Mucosa of rectum (tissue), 2 donors: Measurements from ENCODE around the gene EFCAB11.

ENCODE experiments used
- H3K27ac ChIP-seq, 2 donors: one replicate each; pipeline ENCODE4 v1.7.0; 2013; ENCODE audit warnings: inconsistent platforms in 2 of 2, low read depth in 2 of 2, low read length in 2 of 2
- H3K27me3 ChIP-seq, 2 donors: one replicate each; pipeline ENCODE4 v1.7.0; 2013; ENCODE audit warnings: low read length in 2 of 2; ENCODE audit not compliant: control insufficient read depth in 2 of 2, insufficient read depth in 2 of 2
- H3K36me3 ChIP-seq, 2 donors: one replicate each; pipeline ENCODE4 v1.7.0; 2013; ENCODE audit warnings: low read length in 2 of 2; ENCODE audit not compliant: control insufficient read depth in 2 of 2, insufficient read depth in 2 of 2
- H3K4me1 ChIP-seq, 2 donors: one replicate each; pipeline ENCODE4 v1.7.0; 2013; ENCODE audit warnings: low read length in 2 of 2, mild to moderate bottlenecking in 1 of 2; ENCODE audit not compliant: control insufficient read depth in 2 of 2, insufficient read depth in 2 of 2
- H3K4me3 ChIP-seq, 2 donors: one replicate each; pipeline ENCODE4 v1.7.0; 2013; ENCODE audit warnings: low read length in 2 of 2
- H3K9ac ChIP-seq, 2 donors: one replicate each; pipeline ENCODE4 v1.7.0; 2013; ENCODE audit warnings: low read length in 2 of 2, low read depth in 1 of 2, mild to moderate bottlenecking in 1 of 2
- H3K9me3 ChIP-seq, 2 donors: one replicate each; pipeline ENCODE4 v1.7.0; 2013; ENCODE audit warnings: low read length in 2 of 2; ENCODE audit not compliant: control insufficient read depth in 2 of 2
- donor health status: healthy.
- donor health status: Normal muscosa, but diverticular disease.

EFCAB11 gene

GRCh38 chr14:89807892-89808291 is 146.6 kb downstream of the EFCAB11 start:
- no peaks in the 10 kb centered on the region for H3K27me3 ChIP-seq
- H3K4me3 ChIP-seq: no peak overlapping the region
- no peaks in the 10 kb centered on the region for H3K4me1 ChIP-seq
- no peaks in the 10 kb centered on the region for H3K9me3 ChIP-seq
- H3K27ac ChIP-seq: no peak overlapping the region
- no peaks in the 10 kb centered on the region for H3K36me3 ChIP-seq
- no peak overlapping the region for H3K9ac ChIP-seq

DNA sequence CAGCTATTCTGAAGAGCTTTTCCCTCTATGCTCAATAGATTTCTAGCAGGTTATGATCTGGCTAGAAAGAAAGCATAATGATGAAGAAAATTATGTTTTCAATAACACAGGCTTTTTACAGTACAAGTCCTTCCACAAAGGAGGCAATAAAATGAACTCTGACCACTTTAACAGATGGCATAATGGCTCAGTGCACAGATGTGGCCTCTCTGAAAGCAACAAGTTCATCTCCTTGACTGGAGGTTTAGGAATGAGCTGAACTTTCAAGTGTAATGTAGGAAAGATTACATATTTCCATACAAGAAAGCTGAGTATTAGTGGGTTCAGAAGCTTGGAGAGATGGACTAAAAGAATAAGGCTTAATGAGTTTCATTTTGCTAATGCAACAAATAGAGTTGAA is 147.4 kb downstream of the EFCAB11 start:
- Histone ChIP-seq H3K9ac (no peak overlapping the region), H3K27me3 (no peaks in the 10 kb centered on the region), H3K4me3 (no peak overlapping the region), H3K4me1 (no peaks in the 10 kb centered on the region), H3K9me3 (no peaks in the 10 kb centered on the region), H3K36me3 (no peaks in the 10 kb centered on the region), H3K27ac (no peak overlapping the region)

DNA sequence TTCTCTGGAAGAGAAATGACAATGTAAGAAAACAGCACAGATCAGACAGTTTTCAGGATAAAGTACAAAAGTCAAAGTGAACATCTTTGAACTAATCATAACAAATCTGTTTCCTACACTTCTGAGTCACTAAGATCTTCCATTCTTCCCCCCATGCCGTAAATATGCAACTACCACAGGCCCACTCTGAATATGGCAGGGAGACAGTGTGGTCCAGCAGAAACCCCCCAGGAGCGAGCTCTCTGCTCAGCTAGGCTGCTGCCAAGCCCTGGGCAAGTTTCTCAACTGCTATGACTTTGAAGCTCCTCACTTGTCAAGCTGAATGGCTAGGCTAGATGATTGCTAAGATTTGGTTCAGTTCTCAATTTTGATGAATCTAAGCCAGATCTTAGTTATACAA is 148.1 kb downstream of the EFCAB11 start:
- Histone ChIP-seq H3K4me3 (no peak overlapping the region), H3K4me1 (no peaks in the 10 kb centered on the region), H3K36me3 (no peaks in the 10 kb centered on the region), H3K27me3 (no peaks in the 10 kb centered on the region), H3K9me3 (no peaks in the 10 kb centered on the region), H3K9ac (no peak overlapping the region), H3K27ac (no peak overlapping the region)

- H3K27me3 ChIP-seq: no peaks in the 10 kb centered on the region
- H3K9ac ChIP-seq: no peak overlapping the region
- H3K9me3 ChIP-seq: no peaks in the 10 kb centered on the region
- no peak overlapping the region for H3K27ac ChIP-seq
- no peaks in the 10 kb centered on the region for H3K4me1 ChIP-seq
- no peak overlapping the region for H3K4me3 ChIP-seq
- H3K36me3 ChIP-seq: no peaks in the 10 kb centered on the region
These were observed 149.0 kb downstream of the EFCAB11 start for GRCh38 chr14:89805501-89805900.

- Histone ChIP-seq H3K4me1 (no peaks in the 10 kb centered on the region), H3K9me3 (no peaks in the 10 kb centered on the region), H3K27me3 (no peaks in the 10 kb centered on the region), H3K36me3 (no peaks in the 10 kb centered on the region), H3K4me3 (no peak overlapping the region), H3K27ac (no peak overlapping the region), H3K9ac (no peak overlapping the region)
These were observed 151.0 kb downstream of the EFCAB11 start for GRCh38 chr14:89803542-89803941.

- H3K4me3 ChIP-seq: no peak overlapping the region
- no peak overlapping the region for H3K9ac ChIP-seq
- H3K9me3 ChIP-seq: no peaks in the 10 kb centered on the region
- H3K36me3 ChIP-seq: no peaks in the 10 kb centered on the region
- H3K27me3 ChIP-seq: no peaks in the 10 kb centered on the region
- no peaks in the 10 kb centered on the region for H3K4me1 ChIP-seq
- H3K27ac ChIP-seq: no peak overlapping the region
These were observed 153.4 kb downstream of the EFCAB11 start for GRCh38 chr14:89801136-89801535.

GRCh38 chr14:89798212-89798773 is 156.2 kb downstream of the EFCAB11 start:
- no peak overlapping the region for H3K27ac ChIP-seq
- H3K4me1 ChIP-seq: no peaks in the 10 kb centered on the region
- H3K36me3 ChIP-seq: no peaks in the 10 kb centered on the region
- H3K9me3 ChIP-seq: no peaks in the 10 kb centered on the region
- no peaks in the 10 kb centered on the region for H3K27me3 ChIP-seq
- no peak overlapping the region for H3K4me3 ChIP-seq
- H3K9ac ChIP-seq: no peak overlapping the region

- H3K9me3 ChIP-seq: no peaks in the 10 kb centered on the region
- H3K9ac ChIP-seq: no peak overlapping the region
- no peaks in the 10 kb centered on the region for H3K27me3 ChIP-seq
- no peak overlapping the region for H3K27ac ChIP-seq
- no peaks in the 10 kb centered on the region for H3K4me1 ChIP-seq
- H3K4me3 ChIP-seq: no peak overlapping the region
- no peaks in the 10 kb centered on the region for H3K36me3 ChIP-seq
These were observed 157.4 kb downstream of the EFCAB11 start for GRCh38 chr14:89797148-89797547.

GRCh38 chr14:89794096-89794495 is 160.4 kb downstream of the EFCAB11 start:
- Histone ChIP-seq H3K36me3 (no peaks in the 10 kb centered on the region), H3K4me3 (no peak overlapping the region), H3K4me1 (no peaks in the 10 kb centered on the region), H3K27ac (no peak overlapping the region), H3K27me3 (no peaks in the 10 kb centered on the region), H3K9me3 (no peaks in the 10 kb centered on the region), H3K9ac (no peak overlapping the region)

DNA sequence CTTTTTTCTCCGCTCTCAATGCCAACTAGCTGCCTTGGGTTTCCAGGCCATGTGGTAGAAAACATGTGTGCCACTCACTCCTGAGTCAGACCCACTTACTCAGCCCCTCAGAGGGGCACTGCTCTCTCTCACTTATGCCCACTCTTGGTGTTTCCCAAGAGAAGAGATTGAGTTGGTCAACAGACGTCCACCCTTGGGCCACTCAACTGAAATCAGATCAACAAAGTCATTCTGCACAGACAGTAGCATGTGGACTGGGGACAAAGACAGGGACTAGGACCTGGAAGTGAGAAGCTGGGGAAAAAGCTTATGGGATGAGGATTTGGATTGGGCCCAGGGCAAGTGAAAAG is 161.2 kb downstream of the EFCAB11 start:
- no peak overlapping the region for H3K27ac ChIP-seq
- H3K9me3 ChIP-seq: no peaks in the 10 kb centered on the region
- H3K9ac ChIP-seq: no peak overlapping the region
- no peaks in the 10 kb centered on the region for H3K4me1 ChIP-seq
- no peak overlapping the region for H3K4me3 ChIP-seq
- no peaks in the 10 kb centered on the region for H3K27me3 ChIP-seq
- no peaks in the 10 kb centered on the region for H3K36me3 ChIP-seq
